GM12878 (cell line): ENCODE measurements around the gene PRKAG2. TPM values are rescaled to one million over a fixed set of nuclear protein-coding genes. Genes with fewer than 3 reads are reported as not detected.

Experiments
- ATAC-seq: fragments of 200-7000 bp; cut with Tn5 transposase; 3 replicates; pipeline ENCODE4 v1.9.1; 2020; ENCODE audit warnings: mild to moderate bottlenecking, moderate library complexity
- BruUV-seq: library from RNA; stranded (reverse); fragments of 400-500 nt; replicated peaks from 2 replicates; lab custom pipeline; 2021; lab: Mats Ljungman, UMichigan
- CTCF ChIA-PET: fragments of 300-600 bp; sonication (Branson Sonifier 250); formaldehyde crosslinking; extraction: SDS; loops from one replicate; lab custom pipeline; 2021; ENCODE audit warnings: inconsistent platforms; lab: Yijun Ruan, JAX
- POLR2A ChIA-PET: fragments of 350-600 bp; formaldehyde crosslinking; extraction: SDS; loops from one replicate; lab custom pipeline; 2021; ENCODE audit warnings: inconsistent platforms; lab: Charles Lee
- RAD21 ChIA-PET: fragments of 300-600 bp; sonication (Branson Sonifier 250); formaldehyde crosslinking; loops from one replicate; lab custom pipeline; 2023; ENCODE audit warnings: antibody characterized with exemption; ENCODE audit not compliant: unreplicated experiment; lab: Charles Lee
- SMC1A ChIA-PET: fragments of 300-600 bp; sonication (Branson Sonifier 250); formaldehyde crosslinking; loops from one replicate; lab custom pipeline; 2023; ENCODE audit not compliant: unreplicated experiment, uncharacterized antibody; lab: Charles Lee
- DNase-seq: peaks from one replicate; pipeline ENCODE4 v3.0.0-alpha.2; 2011; ENCODE audit warnings: low read depth, low spot score
- FAIRE-seq: peaks from 3 replicates; lab custom pipeline; 2011; peaks lifted over from hg19 to GRCh38; lab: Jason Lieb, UNC
- H2AFZ ChIP-seq: 2 replicates; pipeline ENCODE4 v1.6.0; 2011; ENCODE audit warnings: low read depth, low read length, control low read depth; ENCODE audit not compliant: control insufficient read depth
- H3K27ac ChIP-seq: 2 replicates; pipeline ENCODE4 v1.5.1; 2011; ENCODE audit warnings: control low read depth; ENCODE audit not compliant: control insufficient read depth, insufficient read depth
- H3K27me3 ChIP-seq, 2 experiments: replicated peaks in 1 of 2; 2 replicates each; pipeline versions ENCODE4 v1.6.0 to v1.6.1; 2011; ENCODE audit warnings: low read length in 1 of 2; ENCODE audit not compliant: control insufficient read depth in 2 of 2, insufficient read depth in 2 of 2
- H3K36me3 ChIP-seq, 2 experiments: 2 replicates each; pipeline ENCODE4 v1.5.1; 2011; ENCODE audit warnings: low read length in 1 of 2; ENCODE audit not compliant: control insufficient read depth in 2 of 2, insufficient read depth in 2 of 2
- H3K4me1 ChIP-seq: 2 replicates; pipeline ENCODE4 v1.6.1; 2011; ENCODE audit warnings: mild to moderate bottlenecking, low read length, moderate library complexity, mixed read lengths; ENCODE audit not compliant: control insufficient read depth, insufficient read depth
- H3K4me2 ChIP-seq: 2 replicates; pipeline ENCODE4 v1.6.0; 2011; ENCODE audit warnings: control low read depth; ENCODE audit not compliant: control insufficient read depth, insufficient read depth
- H3K4me3 ChIP-seq: fragments of 200-600 bp; sonication (generic); 2 replicates; pipeline ENCODE4 v1.5.1; 2016
- H3K79me2 ChIP-seq: 2 replicates; pipeline ENCODE4 v1.6.0; 2011; ENCODE audit warnings: low read length; ENCODE audit not compliant: control insufficient read depth, insufficient read depth
- H3K9ac ChIP-seq: 2 replicates; pipeline ENCODE4 v1.8.0; 2011; ENCODE audit warnings: low read length, control low read depth, mixed read lengths; ENCODE audit not compliant: control insufficient read depth, insufficient read depth
- H3K9me3 ChIP-seq: replicated peaks from 3 replicates; pipeline ENCODE4 v1.5.1; 2011; ENCODE audit warnings: mild to moderate bottlenecking, low read length; ENCODE audit not compliant: control insufficient read depth, insufficient read depth
- H4K20me1 ChIP-seq: 2 replicates; pipeline ENCODE4 v1.6.0; 2011; ENCODE audit not compliant: control insufficient read depth, insufficient read depth
- CBFB ChIP-seq: IDR thresholded peaks from 2 replicates; pipeline ENCODE4 v1.6.1; 2016; ENCODE audit warnings: antibody characterized with exemption, low read depth
- EP300 ChIP-seq, 2 experiments: fragments of 150-350 bp in 1 of 2; IDR thresholded peaks; 2 replicates each; pipeline ENCODE4 v1.6.1; 2011 to 2012; ENCODE audit warnings: low read depth in 2 of 2, low read length in 2 of 2, borderline replicate concordance in 1 of 2, improper control_type of control experiment in 1 of 2, inconsistent platforms in 1 of 2; ENCODE audit not compliant: control insufficient read depth in 1 of 2
- MAX ChIP-seq: IDR thresholded peaks from 2 replicates; pipeline ENCODE4 v1.6.1; 2012; ENCODE audit warnings: low read depth, low read length, improper control_type of control experiment
- MEF2B ChIP-seq: fragments of 450-650 bp; IDR thresholded peaks from 2 replicates; pipeline ENCODE4 v1.6.1; 2018; ENCODE audit warnings: mild to moderate bottlenecking, moderate library complexity; ENCODE audit not compliant: partially characterized antibody, poor library complexity, severe bottlenecking
- MLLT1 ChIP-seq: fragments of 450-650 bp; IDR thresholded peaks from 2 replicates; pipeline ENCODE4 v1.6.1; 2016; ENCODE audit warnings: mild to moderate bottlenecking
- NFYA ChIP-seq: IDR thresholded peaks from 2 replicates; pipeline ENCODE4 v1.6.1; 2011; ENCODE audit warnings: low read depth, mild to moderate bottlenecking, low read length, improper control_type of control experiment, borderline replicate concordance
- NR2C2 ChIP-seq: IDR thresholded peaks from 2 replicates; pipeline ENCODE4 v1.6.1; 2011; ENCODE audit warnings: borderline replicate concordance, low read depth; ENCODE audit not compliant: control insufficient read depth, insufficient read length
- POLR2AphosphoS5 ChIP-seq: IDR thresholded peaks from 2 replicates; pipeline ENCODE4 v1.6.1; 2011; ENCODE audit warnings: mild to moderate bottlenecking, low read length, inconsistent platforms
- TCF3 ChIP-seq: IDR thresholded peaks from 2 replicates; pipeline ENCODE4 v1.6.1; 2012; ENCODE audit warnings: low read depth, mild to moderate bottlenecking, low read length, borderline replicate concordance; ENCODE audit not compliant: insufficient read depth
- ZBTB33 ChIP-seq: fragments of 450-650 bp; IDR thresholded peaks from 2 replicates; pipeline ENCODE4 v1.6.1; 2017; ENCODE audit warnings: mild to moderate bottlenecking
- WGBS: methylation state at CpG from one replicate; pipeline ENCODE4 v1.1.6; 2016; ENCODE audit warnings: low lambda C conversion rate; ENCODE audit not compliant: insufficient replicate concordance, insufficient coverage; ENCODE audit errors: missing lambda C conversion rate; 5-methylcytosine and 5-hydroxymethylcytosine counted together
- in situ Hi-C: fragments of 300-500 bp; cut with MboI; formaldehyde crosslinking; loops from 9 replicates; pipeline ENCODE4 v1.14.3; 2018; ENCODE audit warnings: mixed read lengths
- intact Hi-C: fragments of 100-400 bp; cut with micrococcal nuclease; formaldehyde crosslinking; loops from one replicate; pipeline ENCODE4 v1.14.2; 2022; ENCODE audit not compliant: unreplicated experiment
- polyA plus RNA-seq, 11 experiments: library from polyadenylated mRNA; depleted of rRNA in 4 of 11; unstranded in 6 of 11; stranded (reverse) in 5 of 11; fragments of >200 nt; fragmentation: Nextera tagmentation in 4 of 11; fragmentation: Illumina TruSeq in 1 of 11; extraction: Ambion mirVana in 4 of 11; extraction: Trizol in 1 of 11; gene quantifications; 1 replicate in 1 of 11; 2 replicates in 10 of 11; pipeline versions ENCODE4 v1.2.1 to v1.2.3, GENCODE V29; 2011 to 2016; ENCODE audit warnings: inconsistent platforms in 2 of 11, missing spikeins in 2 of 11, low read depth in 1 of 11
- total RNA-seq, 4 experiments: library from RNA; depleted of rRNA in 3 of 4; stranded (reverse); fragments of >200 nt in 3 of 4; fragmentation: Illumina TruSeq in 1 of 4; extraction: Trizol in 1 of 4; gene quantifications; 2 replicates each; pipeline versions ENCODE4 v1.2.1 to v1.2.3, GENCODE V29; 2013 to 2021

The PRKAG2 gene
- total and polyA plus RNA-seq, 10 of the 15 experiments (the other 5 are each of a cell fraction or from before 2014, with no cell fraction given), result 3.4 to 8.9 (median 6.8) TPM

GRCh38 chr7:151683615-151684407, 193.1 kb downstream of the PRKAG2 start:
- intact Hi-C loops, result no loop called here
- DNase-seq, result no peak
- ChIA-PET CTCF (interaction anchor here (0.7 kb wide), 1 partner anchor 76 kb away, joined by 3 read pairs; no protein-coding TSS in a partner anchor), SMC1A (no interaction called here), RAD21 (no interaction called here), POLR2A (no interaction called here)
- FAIRE-seq, result no peak
- Histone ChIP-seq H3K4me1 (no peaks in the 10 kb centered on the region), H3K9ac (no peak overlapping the region), H3K4me2 (no peak overlapping the region), H3K27me3 (no peaks in the 10 kb centered on the region; a peak in 1 of 4 replicates), H3K79me2 (no peaks in the 10 kb centered on the region), H4K20me1 (no peaks in the 10 kb centered on the region), H3K4me3 (no peak overlapping the region), H3K9me3 (no peaks in the 10 kb centered on the region), H2AFZ (no peak overlapping the region), H3K27ac (no peak overlapping the region), H3K36me3 (no peaks in the 10 kb centered on the region)
- 76% methylated on average over 18 of the region's 18 CpGs for WGBS
- ATAC-seq, result no peak
- no TSS peak for BruUV-seq
- in situ Hi-C loops, result no loop called here
- no peak for TF ChIP-seq NFYA
- no peak for TF ChIP-seq NR2C2

GRCh38 chr7:151682831-151683614, 193.9 kb downstream of the PRKAG2 start:
- ChIA-PET RAD21 (no interaction called here), CTCF (interaction anchor here (0.7 kb wide), 1 partner anchor 77 kb away, joined by 3 read pairs; no protein-coding TSS in a partner anchor), POLR2A (interaction anchor here (0.6 kb wide), 1 partner anchor 10 kb away, joined by 4 read pairs; no protein-coding TSS in a partner anchor), SMC1A (no interaction called here)
- H3K9me3 ChIP-seq, result no peaks in the 10 kb centered on the region
- intact Hi-C loops (no loop called here), in situ Hi-C loops (no loop called here)
- no peaks in the 10 kb centered on the region for H3K4me1 ChIP-seq
- H3K27ac ChIP-seq, result no peak overlapping the region
- 73% methylated on average over 12 of the region's 14 CpGs for WGBS
- H3K9ac ChIP-seq, result no peak overlapping the region
- no peaks in the 10 kb centered on the region for H3K36me3 ChIP-seq
- FAIRE-seq (no peak), DNase-seq (no peak), ATAC-seq (no peak)
- H2AFZ ChIP-seq, result no peak overlapping the region
- BruUV-seq, result no TSS peak
- no peak overlapping the region for H3K4me2 ChIP-seq
- H3K79me2 ChIP-seq, result no peaks in the 10 kb centered on the region
- H3K27me3 ChIP-seq, result no peaks in the 10 kb centered on the region; a peak in 1 of 4 replicates
- no peak overlapping the region for H3K4me3 ChIP-seq
- H4K20me1 ChIP-seq, result no peaks in the 10 kb centered on the region
- no peak for TF ChIP-seq EP300 (IDR thresholded peaks at IDR 0.05; ENCODE audit: borderline replicate concordance in 1 of 2, control insufficient read depth in 1 of 2, low read depth in 2 of 2, low read length in 2 of 2)
- no peak for TF ChIP-seq CBFB
- no peak for TF ChIP-seq MLLT1
- no peak for TF ChIP-seq POLR2AphosphoS5
- TF ChIP-seq ZBTB33, result no peak
- TF ChIP-seq MAX, result no peak
- TF ChIP-seq TCF3, result no peak
- no peak for TF ChIP-seq MEF2B
